Transverse colon (tissue), 4 donors: ENCODE measurements around the gene SDK2.

Source experiments
- EP300 ChIP-seq: sonication (generic); formaldehyde crosslinking; IDR thresholded peaks from one replicate; pipeline ENCODE4 v1.6.1; 2017; ENCODE audit warnings: antibody characterized with exemption, low read depth
- POLR2A ChIP-seq: fragments of 450-650 bp; IDR thresholded peaks from one replicate; pipeline ENCODE4 v1.6.1; 2016; ENCODE audit warnings: antibody characterized with exemption, mild to moderate bottlenecking, moderate library complexity
- POLR2AphosphoS5 ChIP-seq, 3 donors: sonication (generic); formaldehyde crosslinking; IDR thresholded peaks; one replicate each; pipeline ENCODE4 v1.6.1; 2016; ENCODE audit warnings: antibody characterized with exemption in 3 of 3
- TF ChIP-seq, protein P1 (sequence below), 5 experiments: fragments of 200-600 bp in 3 of 5; fragments of 450-650 bp in 2 of 5; sonication (generic) in 3 of 5; IDR thresholded peaks; 1 replicate in 2 of 5; 2 replicates in 3 of 5; pipeline ENCODE4 v1.5.1; 2016 to 2017; ENCODE audit warnings: antibody characterized with exemption in 5 of 5, inconsistent platforms in 3 of 5, mild to moderate bottlenecking in 2 of 5, moderate library complexity in 1 of 5

DNA sequence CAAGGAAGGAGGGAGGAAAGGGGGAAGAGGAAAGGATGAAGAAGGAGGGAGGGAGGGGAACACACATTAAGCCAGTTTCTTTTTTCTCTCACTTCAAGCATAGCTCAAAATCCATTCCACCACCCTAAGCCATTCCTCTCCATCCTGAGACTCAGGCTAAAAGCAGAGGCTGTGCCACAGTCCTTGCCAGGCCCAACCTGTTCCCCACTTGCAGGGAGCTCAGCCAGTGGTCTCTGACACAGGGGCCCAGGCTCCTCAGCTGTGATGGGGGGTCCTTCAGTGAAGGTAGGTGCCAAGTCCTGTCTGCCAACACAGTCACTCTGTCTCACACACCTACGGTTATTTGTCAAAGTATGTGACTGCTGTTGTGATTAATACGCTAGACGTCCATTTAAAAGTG is 44.6 kb downstream of the SDK2 start:
- no peak for TF ChIP-seq POLR2A
- TF ChIP-seq, protein P1, sequence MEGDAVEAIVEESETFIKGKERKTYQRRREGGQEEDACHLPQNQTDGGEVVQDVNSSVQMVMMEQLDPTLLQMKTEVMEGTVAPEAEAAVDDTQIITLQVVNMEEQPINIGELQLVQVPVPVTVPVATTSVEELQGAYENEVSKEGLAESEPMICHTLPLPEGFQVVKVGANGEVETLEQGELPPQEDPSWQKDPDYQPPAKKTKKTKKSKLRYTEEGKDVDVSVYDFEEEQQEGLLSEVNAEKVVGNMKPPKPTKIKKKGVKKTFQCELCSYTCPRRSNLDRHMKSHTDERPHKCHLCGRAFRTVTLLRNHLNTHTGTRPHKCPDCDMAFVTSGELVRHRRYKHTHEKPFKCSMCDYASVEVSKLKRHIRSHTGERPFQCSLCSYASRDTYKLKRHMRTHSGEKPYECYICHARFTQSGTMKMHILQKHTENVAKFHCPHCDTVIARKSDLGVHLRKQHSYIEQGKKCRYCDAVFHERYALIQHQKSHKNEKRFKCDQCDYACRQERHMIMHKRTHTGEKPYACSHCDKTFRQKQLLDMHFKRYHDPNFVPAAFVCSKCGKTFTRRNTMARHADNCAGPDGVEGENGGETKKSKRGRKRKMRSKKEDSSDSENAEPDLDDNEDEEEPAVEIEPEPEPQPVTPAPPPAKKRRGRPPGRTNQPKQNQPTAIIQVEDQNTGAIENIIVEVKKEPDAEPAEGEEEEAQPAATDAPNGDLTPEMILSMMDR (IDR thresholded peaks at IDR 0.05), result no peak
- TF ChIP-seq POLR2AphosphoS5 (IDR thresholded peaks at IDR 0.05), result no peak
- TF ChIP-seq EP300, result no peak
